ENCODE measurements around the gene PCLO. TPM values are rescaled to one million over a fixed set of nuclear protein-coding genes. Genes with fewer than 3 reads are reported as not detected.

Gene PCLO
- total RNA-seq, 1 experiment from 2014 or later = 3.1 TPM

DNA sequence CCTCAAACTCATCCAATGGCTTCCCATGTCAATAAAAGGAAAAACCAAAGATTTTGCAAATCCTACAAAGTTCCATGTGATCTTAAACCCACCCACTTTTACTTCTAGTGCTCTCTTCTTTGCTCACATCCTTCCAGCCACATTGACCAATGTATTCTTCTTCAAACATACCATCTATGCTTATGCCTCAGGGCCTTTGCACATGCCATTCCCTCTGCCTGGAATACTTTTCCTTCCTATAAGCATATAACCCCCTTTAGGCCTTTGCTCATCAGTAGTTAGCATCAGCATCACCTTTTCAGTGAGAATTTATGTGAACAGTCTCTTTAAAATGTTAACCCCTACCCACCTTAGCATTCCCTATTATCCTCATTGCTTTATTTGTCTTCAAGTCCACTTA lies 11.0 kb upstream of the PCLO start:
- H2AFZ ChIP-seq (ENCODE audit: low read length) = no peak overlapping the region
- Mint-ChIP-seq H3K4me1 (no peaks in the 10 kb centered on the region), H3K9me3 (no peaks in the 10 kb centered on the region), H3K4me3 (no peak overlapping the region), H3K27me3 (ENCODE audit: low read depth) (no peaks in the 10 kb centered on the region), H3K36me3 (ENCODE audit: insufficient read depth in 1 of 3, low read depth in 3 of 3) (no peaks in the 10 kb centered on the region), H3K27ac (no peak overlapping the region)
- no peak overlapping the region for H4K5ac ChIP-seq (ENCODE audit: insufficient read length, low read depth, low read length)
- no peak overlapping the region for H2BK5ac ChIP-seq (ENCODE audit: insufficient read length, low read length)
- no peaks in the 10 kb centered on the region for H3K79me1 ChIP-seq (ENCODE audit: insufficient read depth, low read depth, low read length, poor library complexity, severe bottlenecking)
- no peak overlapping the region for H2AK5ac ChIP-seq (ENCODE audit: insufficient read length, low read length)
- H4K8ac ChIP-seq (replicated peaks; ENCODE audit: insufficient read length, low read depth, low read length) = no peak overlapping the region
- no peak for DNase-seq
- H4K91ac ChIP-seq (ENCODE audit: insufficient read length, low read depth, low read length) = no peak overlapping the region
- no peak overlapping the region for H3K18ac ChIP-seq (ENCODE audit: insufficient read length, low read depth, low read length)
- no peak overlapping the region for H2BK20ac ChIP-seq (ENCODE audit: low read depth, low read length, poor library complexity, severe bottlenecking)
- no peak overlapping the region for H3T11ph ChIP-seq (ENCODE audit: low read length)
- no peak for TF ChIP-seq CTCF (conservative IDR thresholded peaks at IDR 0.05)
- no peak overlapping the region for H2BK12ac ChIP-seq (ENCODE audit: insufficient read length, low read depth, low read length)
- no peak overlapping the region for H3K27ac ChIP-seq (ENCODE audit: insufficient read length, low read depth, low read length)
- no peak overlapping the region for H3K23ac ChIP-seq (ENCODE audit: insufficient read length, low read depth, low read length)
- no peak overlapping the region for H2BK15ac ChIP-seq (ENCODE audit: low read depth, low read length)
- no peaks in the 10 kb centered on the region for H3K27me3 ChIP-seq (ENCODE audit: insufficient read depth, low read length)
- H3K56ac ChIP-seq (ENCODE audit: insufficient read length, low read depth, low read length) = no peak overlapping the region
- no peaks in the 10 kb centered on the region for H3K79me2 ChIP-seq (ENCODE audit: insufficient read depth, low read length)
- H3K4me2 ChIP-seq (ENCODE audit: insufficient read depth, insufficient read length, low read length) = no peak overlapping the region
- H3K4ac ChIP-seq (ENCODE audit: low read depth, low read length) = no peak overlapping the region
- no peaks in the 10 kb centered on the region for H3K23me2 ChIP-seq (ENCODE audit: insufficient read length, low read depth, low read length, poor library complexity, severe bottlenecking)
- H3K4me1 ChIP-seq (ENCODE audit: insufficient read depth, low read length) = no peaks in the 10 kb centered on the region
- no peak overlapping the region for H2BK120ac ChIP-seq (ENCODE audit: low read depth, low read length, poor library complexity, severe bottlenecking)
- H3K14ac ChIP-seq (ENCODE audit: insufficient read depth, low read length) = no peak overlapping the region
- no peak overlapping the region for H3K9ac ChIP-seq (ENCODE audit: extremely low read depth, insufficient read length, low read length)
- no peaks in the 10 kb centered on the region for H3K9me3 ChIP-seq (ENCODE audit: control insufficient read depth, low read depth, low read length)
- no peaks in the 10 kb centered on the region for H4K20me1 ChIP-seq (ENCODE audit: control insufficient read depth, insufficient read depth, insufficient read length)
